ENCODE measurements around the gene C1orf141.
"Not testable (repeated sequence)": the region's sequence is repeated elsewhere in the genome, so short reads cannot be mapped to it uniquely, and the experiment has no call there.

The C1orf141 gene

GRCh38 chr1:67089685-67090208 lies 45.0 kb downstream of the C1orf141 start:
- DNase-seq (ENCODE audit: extremely low read depth in 1 of 2, low read depth in 1 of 2): no peak

- no peak for DNase-seq (ENCODE audit: extremely low read depth in 1 of 2, low read depth in 1 of 2)
These were observed 46.3 kb downstream of the C1orf141 start for GRCh38 chr1:67088440-67088839.

- no peak for DNase-seq (ENCODE audit: extremely low read depth in 1 of 2, low read depth in 1 of 2)
These were observed 49.4 kb downstream of the C1orf141 start for GRCh38 chr1:67085326-67085725.

- DNase-seq (ENCODE audit: extremely low read depth in 1 of 2, low read depth in 1 of 2): no peak
These were observed 49.9 kb downstream of the C1orf141 start for GRCh38 chr1:67084765-67085318.

- DNase-seq (ENCODE audit: extremely low read depth in 1 of 2, low read depth in 1 of 2): no peak
These were observed 56.5 kb downstream of the C1orf141 start for GRCh38 chr1:67078291-67078690.

- no peak for DNase-seq (ENCODE audit: extremely low read depth in 1 of 2, low read depth in 1 of 2)
These were observed 57.2 kb downstream of the C1orf141 start for GRCh38 chr1:67077593-67077992.

- DNase-seq (ENCODE audit: extremely low read depth in 1 of 2, low read depth in 1 of 2): no peak
These were observed 62.0 kb downstream of the C1orf141 start for GRCh38 chr1:67072749-67073148.

GRCh38 chr1:67067655-67068054 lies 67.1 kb downstream of the C1orf141 start:
- DNase-seq (ENCODE audit: extremely low read depth in 1 of 2, low read depth in 1 of 2): not testable (repeated sequence)

- no peak for DNase-seq (ENCODE audit: extremely low read depth in 1 of 2, low read depth in 1 of 2)
These were observed 72.4 kb downstream of the C1orf141 start for GRCh38 chr1:67062412-67062811.

GRCh38 chr1:67061266-67061665 lies 73.5 kb downstream of the C1orf141 start:
- DNase-seq (ENCODE audit: extremely low read depth in 1 of 2, low read depth in 1 of 2): no peak

GRCh38 chr1:67060811-67061218 lies 74.0 kb downstream of the C1orf141 start:
- DNase-seq (ENCODE audit: extremely low read depth in 1 of 2, low read depth in 1 of 2): no peak

GRCh38 chr1:67059346-67059745 lies 75.4 kb downstream of the C1orf141 start:
- no peak for DNase-seq (ENCODE audit: extremely low read depth in 1 of 2, low read depth in 1 of 2)

- DNase-seq (ENCODE audit: extremely low read depth in 1 of 2, low read depth in 1 of 2): no peak
These were observed 76.0 kb downstream of the C1orf141 start for GRCh38 chr1:67058761-67059160.

- DNase-seq (ENCODE audit: extremely low read depth in 1 of 2, low read depth in 1 of 2): no peak
These were observed 76.5 kb downstream of the C1orf141 start for GRCh38 chr1:67058242-67058641.

- peak; percentile 52 to 69 for DNase-seq (ENCODE audit: extremely low read depth in 1 of 2, low read depth in 1 of 2)
These were observed 80.7 kb downstream of the C1orf141 start, which contains the start of gene SLC35D1 for GRCh38 chr1:67053785-67054772. Gene SLC35D1 (minus strand): TSS chr1:67054148. CDS start chr1:67054013, 135 bp downstream.

GRCh38 chr1:67053535-67053784 lies 81.3 kb downstream of the C1orf141 start:
- peak in 1 of 2 donors; percentile 7 for DNase-seq (ENCODE audit: extremely low read depth in 1 of 2, low read depth in 1 of 2)

- peak in 1 of 2 donors; percentile 0 for DNase-seq (ENCODE audit: extremely low read depth in 1 of 2, low read depth in 1 of 2)
These were observed 81.8 kb downstream of the C1orf141 start for GRCh38 chr1:67052741-67053534.

- no peak for DNase-seq (ENCODE audit: extremely low read depth in 1 of 2, low read depth in 1 of 2)
These were observed 83.6 kb downstream of the C1orf141 start for GRCh38 chr1:67051196-67051595.

- DNase-seq (ENCODE audit: extremely low read depth in 1 of 2, low read depth in 1 of 2): no peak
These were observed 90.0 kb downstream of the C1orf141 start for GRCh38 chr1:67044631-67045270.

GRCh38 chr1:67043366-67043765 lies 91.4 kb downstream of the C1orf141 start:
- DNase-seq (ENCODE audit: extremely low read depth in 1 of 2, low read depth in 1 of 2): no peak

Measured in stimulated activated CD8-positive, alpha-beta memory T cell treated with anti-CD3 and anti-CD28 coated beads, Interleukin-7, amount 100 ng/mL, for 48 hours (primary cell).